GM21717 (cell line): Measurements from ENCODE around the gene AK5.
A peak's percentile ranks its signal among the peaks of the same experiment; 100 is the strongest.

Experiments
- ATAC-seq: cut with Tn5 transposase; IDR thresholded peaks from one replicate; pipeline ENCODE4 v1.9.1; 2021; ENCODE audit warnings: mild to moderate bottlenecking, moderate library complexity; ENCODE audit not compliant: unreplicated experiment

Gene AK5

DNA sequence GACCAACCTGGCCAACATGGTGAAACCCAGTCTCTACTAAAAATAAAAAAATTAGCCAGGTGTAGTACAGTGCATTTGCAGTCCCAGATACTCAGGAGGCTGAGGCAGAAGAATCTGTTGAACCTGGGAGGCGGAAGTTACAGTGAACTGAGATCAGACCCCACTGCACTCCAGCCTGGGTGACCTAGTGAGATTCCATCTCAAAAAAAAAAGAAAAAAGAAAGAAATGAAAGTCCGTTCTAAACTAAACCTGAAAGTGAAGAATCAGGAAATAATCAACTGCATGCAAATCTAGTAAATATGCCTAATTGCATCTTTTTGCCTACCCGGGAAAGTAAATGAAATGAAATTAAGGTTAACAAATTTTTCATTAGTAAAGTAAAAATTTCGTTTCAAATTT is 301.1 kb downstream of the AK5 start:
- no peak for ATAC-seq

GRCh38 chr1:77583483-77583882 is 301.7 kb downstream of the AK5 start:
- no peak for ATAC-seq

DNA sequence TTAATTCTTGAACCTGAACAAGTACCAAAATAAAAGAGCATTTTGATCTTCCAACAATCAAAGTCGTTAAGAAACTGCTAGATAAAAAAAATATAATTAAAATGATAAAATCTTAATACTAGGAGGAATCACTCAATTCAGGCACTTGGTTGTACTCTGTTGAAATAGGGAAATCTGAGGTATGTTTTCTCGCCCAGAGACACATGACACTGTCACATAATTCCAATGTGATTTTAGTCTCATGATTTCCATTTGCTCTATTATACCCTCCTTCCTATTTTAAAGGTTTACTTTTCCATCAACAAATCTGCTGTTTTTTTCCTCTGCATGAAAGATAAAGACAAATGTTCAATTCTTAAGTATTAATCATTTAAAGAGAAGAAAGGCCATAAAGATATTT is 303.1 kb downstream of the AK5 start:
- no peak for ATAC-seq

DNA sequence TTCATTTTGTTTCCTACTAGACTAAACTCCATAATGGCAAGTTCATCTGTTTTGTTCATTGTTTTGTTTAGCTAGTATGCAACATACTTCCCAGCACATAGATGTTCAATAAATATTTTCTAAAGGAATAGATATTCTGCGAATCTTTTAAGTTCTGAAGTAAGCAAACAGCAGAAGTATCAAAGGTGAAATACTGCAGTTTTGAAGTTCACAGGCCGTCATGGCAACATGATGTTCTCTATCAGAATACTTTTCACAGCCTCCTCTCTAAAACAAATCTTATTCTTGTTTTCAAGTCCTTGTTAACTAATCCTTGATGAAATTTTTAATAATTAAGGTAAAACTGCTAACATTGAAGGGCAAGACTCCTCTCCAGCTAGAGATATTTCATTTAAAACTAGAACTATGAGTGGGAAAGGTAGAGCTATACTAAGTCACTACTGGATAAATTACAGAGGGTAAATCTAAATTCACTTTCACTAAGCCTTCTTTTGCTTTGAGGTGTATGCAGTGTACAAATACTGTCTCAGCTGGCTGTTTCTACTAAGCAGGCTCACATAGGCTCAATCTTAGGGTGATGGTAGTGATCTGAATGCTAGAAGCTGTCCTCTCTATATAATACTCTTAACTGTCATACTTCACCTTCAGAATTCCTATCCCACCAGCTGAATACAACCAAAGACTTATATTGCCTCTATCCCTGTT is 303.9 kb downstream of the AK5 start:
- no peak for ATAC-seq

- no peak for ATAC-seq
Observed at GRCh38 chr1:77589231-77589630, 307.4 kb downstream of the AK5 start.

- ATAC-seq, result no peak
Observed at GRCh38 chr1:77590651-77591050, 308.8 kb downstream of the AK5 start.

- no peak for ATAC-seq
Observed at GRCh38 chr1:77592906-77593305, 311.1 kb downstream of the AK5 start.

- peak; percentile 96 for ATAC-seq
Observed at GRCh38 chr1:77594366-77595112, 312.7 kb downstream of the AK5 start.

DNA sequence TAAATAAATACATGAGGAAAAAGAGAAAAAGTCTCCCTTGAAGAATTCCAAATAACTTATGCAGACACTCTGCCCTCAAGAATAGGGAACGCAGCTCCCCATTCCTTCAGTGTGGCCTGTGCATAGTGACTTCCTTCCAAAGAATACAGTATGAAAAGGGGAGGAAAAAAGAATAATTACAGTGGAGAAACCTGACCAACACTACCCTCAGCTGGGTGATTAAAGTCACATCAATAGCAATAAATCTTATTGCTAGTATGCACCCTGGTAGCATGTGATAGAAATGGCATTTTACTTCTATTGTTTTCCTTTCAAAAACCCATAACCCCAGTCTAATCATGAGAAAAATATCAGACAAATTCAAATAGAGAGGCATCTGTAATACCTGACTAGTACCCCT is 315.5 kb downstream of the AK5 start:
- ATAC-seq, result no peak

DNA sequence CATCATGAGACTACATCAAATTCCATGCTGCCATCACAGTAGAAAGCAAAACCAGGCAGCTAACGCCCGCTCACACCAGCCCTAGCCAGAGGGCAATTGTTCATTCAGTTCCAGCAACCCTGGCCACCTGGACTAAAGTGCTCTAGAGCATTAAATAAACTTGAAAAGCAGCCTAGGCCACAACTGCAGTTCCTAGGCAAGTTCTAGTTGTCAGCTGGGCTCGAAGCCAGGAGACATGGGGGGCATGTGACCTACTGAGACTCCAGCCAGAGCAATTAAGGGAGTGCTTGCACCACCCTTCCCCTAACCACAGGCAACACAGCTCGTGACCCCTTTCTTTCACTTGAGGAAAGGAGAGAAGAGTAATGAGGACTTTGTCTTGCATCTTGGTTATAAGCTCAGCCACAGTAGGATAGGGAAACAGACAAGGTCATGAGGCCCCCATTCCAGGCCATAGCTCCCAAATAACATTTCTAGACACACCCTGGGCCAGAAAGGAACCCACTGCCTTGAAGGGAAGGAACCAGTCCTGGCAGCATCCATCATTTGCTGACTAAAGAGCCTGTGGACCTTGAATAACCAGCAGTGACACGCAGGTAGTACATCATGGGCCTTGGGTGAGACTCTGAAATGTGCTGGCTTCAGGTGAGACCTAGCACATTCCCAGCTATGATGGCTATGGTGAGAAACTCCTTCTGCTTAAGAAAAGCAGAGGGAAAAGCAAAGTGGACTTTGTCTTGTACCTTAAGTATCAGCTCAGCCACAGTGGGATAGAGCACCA is 323.6 kb downstream of the AK5 start:
- no peak for ATAC-seq

DNA sequence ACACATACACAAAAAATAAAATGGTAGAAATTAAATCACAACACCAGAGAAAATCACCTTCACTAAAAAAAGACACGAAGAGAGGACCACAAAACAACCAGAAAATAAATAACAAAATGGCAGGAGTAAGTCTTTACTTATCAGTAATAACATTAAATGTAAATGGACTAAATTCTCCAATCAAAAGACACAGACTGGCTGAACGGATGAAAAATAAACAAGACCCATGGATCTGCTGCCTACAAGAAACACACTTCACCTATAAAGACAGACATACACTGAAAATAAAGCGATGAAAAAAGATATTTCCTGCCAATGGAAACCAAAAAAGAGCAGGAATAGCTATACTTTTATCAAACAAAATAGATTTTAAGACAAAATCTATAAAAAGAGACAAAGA is 327.1 kb downstream of the AK5 start:
- ATAC-seq, result no peak
